GM18502 (cell line): ENCODE data around the gene CWC15.
A peak's percentile ranks its signal among the peaks of the same experiment; 100 is the strongest.
"Not testable (repeated sequence)": the region's sequence is repeated elsewhere in the genome, so short reads cannot be mapped to it uniquely, and the experiment has no call there.

Experiments
- ATAC-seq: cut with Tn5 transposase; IDR thresholded peaks from one replicate; pipeline ENCODE4 v1.9.1; 2021; ENCODE audit warnings: mild to moderate bottlenecking; ENCODE audit not compliant: unreplicated experiment, poor library complexity

Gene CWC15

DNA sequence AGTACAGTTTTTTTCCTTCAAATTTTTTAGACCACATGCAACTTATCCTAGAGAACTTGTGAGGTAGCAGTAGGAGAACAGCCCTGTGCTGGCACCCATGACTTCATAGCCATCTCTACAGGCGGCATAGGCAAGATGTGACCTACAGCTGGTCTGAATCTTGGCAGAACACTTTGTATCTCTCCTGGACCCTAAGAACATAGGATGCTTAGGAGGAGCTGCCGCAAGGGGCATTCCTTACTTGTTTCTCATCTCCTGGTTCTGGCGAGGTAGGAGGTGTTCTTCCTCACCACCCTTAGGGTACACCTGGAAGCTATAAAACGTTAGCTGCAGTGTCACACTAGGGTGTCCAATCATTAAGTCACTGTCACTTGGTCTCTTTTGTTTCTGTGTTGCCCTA, 16.4 kb downstream of the CWC15 start:
- no peak for ATAC-seq

DNA sequence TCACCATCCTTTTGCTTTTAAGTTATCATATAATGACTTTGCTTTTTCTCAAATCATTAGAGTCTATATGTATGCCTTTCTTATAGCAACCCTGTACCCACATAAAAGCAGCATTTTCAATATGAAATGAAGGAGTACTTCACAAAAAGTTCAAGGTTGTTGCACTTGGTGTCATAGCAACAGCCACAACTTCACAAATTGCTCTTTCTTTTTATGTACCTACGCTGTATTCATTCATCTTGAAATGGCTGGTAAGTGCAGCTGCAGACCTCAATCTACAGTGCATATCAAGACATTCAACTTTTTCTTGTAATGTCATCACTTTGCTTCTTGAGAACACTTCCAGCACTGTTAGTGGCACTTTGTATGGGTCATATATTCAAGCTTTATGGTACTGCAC, 18.6 kb downstream of the CWC15 start:
- no peak for ATAC-seq

DNA sequence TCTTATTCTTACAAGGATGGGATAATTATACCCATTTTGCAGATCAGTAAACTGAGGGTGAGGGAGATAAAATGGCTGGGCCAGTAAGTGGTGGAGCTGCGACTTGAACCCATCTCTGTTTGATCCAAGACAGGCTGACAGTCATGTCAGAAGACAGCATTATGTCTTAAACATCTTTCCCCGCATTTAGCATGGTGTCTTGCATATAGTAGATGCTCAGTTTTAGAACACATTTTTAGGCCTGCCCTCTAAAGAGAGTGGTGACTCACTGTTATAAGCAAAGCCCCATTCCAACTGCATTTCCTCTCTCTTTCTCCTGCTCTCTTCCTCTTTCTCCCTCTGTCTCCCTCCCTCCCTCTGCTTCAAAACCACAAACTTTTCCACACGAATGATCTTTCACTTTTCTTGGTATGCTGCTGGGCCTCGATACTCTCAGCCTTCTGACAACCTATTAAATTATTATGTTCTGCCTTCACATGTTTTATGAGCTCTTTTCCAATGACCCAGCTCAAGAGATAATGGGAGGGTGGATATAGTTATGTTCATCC, 25.2 kb downstream of the CWC15 start:
- ATAC-seq, result no peak

GRCh38 chr11:94946812-94947211, 26.5 kb downstream of the CWC15 start:
- ATAC-seq, result peak; percentile 54

GRCh38 chr11:94941131-94941530, 32.2 kb downstream of the CWC15 start:
- no peak for ATAC-seq

DNA sequence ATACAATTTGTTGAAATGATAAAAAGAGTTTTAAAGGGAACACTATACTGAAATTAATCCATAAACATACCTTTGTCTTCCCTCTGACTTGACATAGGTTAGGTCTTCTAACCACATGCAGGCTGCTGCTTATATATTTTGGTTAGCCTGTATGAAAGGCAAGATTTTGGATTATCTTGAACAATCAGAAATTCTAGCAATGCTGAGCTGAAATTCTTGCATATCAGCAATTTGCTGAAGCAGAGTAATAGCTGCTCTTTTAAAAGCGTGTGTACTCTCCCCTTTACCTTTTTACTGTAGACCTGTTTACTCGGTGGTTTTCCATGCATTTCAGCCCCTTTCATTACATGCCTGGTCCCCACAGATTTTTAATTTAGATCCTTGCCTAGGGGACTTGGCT, 34.0 kb downstream of the CWC15 start:
- no peak for ATAC-seq

- ATAC-seq, result no peak
Observed at GRCh38 chr11:94938095-94939055, 35.0 kb downstream of the CWC15 start.

GRCh38 chr11:94934846-94935245, 38.5 kb downstream of the CWC15 start:
- ATAC-seq, result no peak

- no peak for ATAC-seq
Observed at GRCh38 chr11:94934362-94934761, 39.0 kb downstream of the CWC15 start.

GRCh38 chr11:94933223-94934130, 39.9 kb downstream of the CWC15 start:
- no peak for ATAC-seq

GRCh38 chr11:94932503-94932902, 40.9 kb downstream of the CWC15 start:
- no peak for ATAC-seq

DNA sequence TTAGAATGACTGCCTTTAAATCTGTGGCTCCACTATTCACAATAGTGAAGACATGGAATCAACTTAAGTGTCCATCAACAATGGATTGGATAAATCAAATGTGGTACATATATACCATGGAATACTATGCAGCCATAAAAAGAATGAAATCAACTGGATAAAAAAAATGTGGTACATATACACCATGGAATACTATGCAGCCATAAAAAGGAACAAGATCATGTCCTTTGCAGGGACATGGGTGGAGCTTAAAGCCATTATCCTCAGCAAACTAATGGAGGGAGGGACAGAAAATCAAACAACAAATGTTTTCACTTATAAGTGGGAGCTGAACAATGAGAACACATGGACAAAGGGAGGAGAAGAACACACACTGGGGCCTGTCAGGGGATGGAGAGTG, 41.3 kb downstream of the CWC15 start:
- not testable (repeated sequence) for ATAC-seq

DNA sequence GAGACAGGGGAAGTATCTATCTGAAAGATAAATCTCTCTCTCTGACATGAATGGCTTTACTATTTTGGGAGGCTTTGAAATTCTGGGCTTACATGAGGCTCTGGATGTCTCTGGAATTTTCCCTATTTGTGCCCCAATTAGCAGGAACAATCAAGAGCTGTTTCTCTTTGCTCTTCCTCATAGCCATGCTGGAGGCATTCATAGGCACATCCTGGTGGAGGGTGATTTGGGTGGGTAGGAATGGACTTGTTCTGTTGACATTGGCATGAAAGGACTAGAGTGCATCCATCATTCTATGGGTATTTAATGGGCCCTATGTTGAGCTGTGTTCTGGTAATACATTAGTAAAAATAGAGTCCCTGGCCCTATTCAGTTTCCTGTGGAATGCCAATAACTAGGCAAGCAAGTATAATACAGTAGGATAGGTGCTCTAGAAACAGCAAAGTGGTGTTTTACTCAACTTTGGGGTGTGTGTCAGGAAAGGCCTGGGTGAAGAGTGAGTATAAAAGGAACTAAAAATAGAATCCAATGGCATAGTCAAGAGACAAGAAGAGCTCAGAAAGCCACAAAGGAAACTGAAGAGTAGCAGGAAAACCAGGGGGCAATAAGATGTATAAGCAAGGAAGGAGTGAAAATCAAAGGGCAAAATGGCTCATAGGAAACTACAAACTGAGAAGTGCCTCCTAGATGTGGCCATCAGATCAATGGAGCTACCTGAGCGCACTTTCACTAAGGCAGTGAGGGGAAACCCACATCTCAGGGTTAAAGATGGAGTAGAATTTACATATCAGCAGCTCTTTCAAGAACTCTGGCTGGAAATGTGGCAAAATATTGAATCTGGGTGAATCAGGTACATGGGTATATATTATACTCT, 45.0 kb downstream of the CWC15 start:
- ATAC-seq, result no peak

DNA sequence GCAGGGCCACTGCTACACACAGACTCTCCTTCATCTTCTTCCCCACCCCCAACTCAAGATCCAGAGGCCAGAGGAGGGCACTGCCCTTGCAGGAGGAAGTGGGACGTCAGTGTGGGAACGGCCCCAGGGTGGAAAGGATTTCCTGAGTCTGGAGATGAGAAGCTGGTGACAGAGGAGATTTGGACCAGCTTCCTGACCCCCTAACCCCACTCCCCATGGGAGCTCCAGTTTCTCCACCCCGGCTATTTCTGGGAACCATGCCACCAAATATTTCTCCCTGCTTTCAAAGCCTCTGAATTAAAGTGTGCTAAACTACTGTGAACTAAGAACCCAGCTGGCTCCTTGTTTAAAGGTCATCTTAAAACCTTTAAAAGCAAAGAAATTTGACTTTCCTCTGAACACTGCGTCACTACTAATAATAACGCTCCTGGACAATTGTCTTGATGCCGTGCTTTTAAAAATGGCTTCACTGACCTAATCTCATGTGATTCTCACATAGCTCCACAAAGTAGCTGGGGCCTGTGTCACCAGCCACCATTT, 46.6 kb downstream of the CWC15 start:
- no peak for ATAC-seq

GRCh38 chr11:94926271-94926625, 47.1 kb downstream of the CWC15 start:
- no peak for ATAC-seq

DNA sequence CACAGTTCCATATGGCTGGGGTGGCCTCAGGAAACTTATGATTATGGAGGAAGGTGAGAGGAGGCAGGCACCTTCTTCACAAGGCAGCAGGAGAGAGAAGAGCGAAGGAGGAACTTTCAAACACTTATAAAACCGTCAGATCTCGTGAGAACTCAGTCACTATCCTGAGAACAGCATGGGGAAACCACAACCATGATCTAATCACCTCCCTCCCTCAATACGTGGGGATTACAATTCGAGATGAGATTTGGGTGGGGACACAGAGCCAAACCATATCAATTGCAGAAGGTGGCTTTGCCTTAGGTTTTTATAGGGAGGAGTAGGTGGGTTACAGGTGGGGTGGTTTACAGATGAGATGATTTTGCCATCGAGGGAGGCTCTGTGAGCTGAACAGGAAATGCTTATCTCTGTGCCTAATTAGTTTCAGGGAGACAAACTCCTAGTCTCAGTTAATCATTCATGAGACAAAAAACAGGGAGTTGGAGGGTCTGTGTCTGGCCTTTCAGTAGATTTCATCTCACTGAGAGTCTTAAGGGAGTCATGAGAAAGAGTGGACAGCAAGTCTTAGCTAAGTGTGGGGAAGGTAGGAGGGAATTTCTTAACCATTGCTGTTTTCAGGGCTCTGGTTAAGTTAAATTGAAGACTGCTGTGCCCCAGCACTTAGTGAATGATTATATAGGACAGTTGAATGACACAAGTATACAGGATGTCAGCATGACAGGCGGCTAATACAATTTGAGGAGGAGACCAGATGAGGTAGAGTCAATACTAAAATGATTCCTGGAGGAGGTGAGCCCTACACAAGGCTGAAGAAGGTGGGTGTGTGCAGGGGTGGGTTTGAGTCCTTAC, 47.7 kb downstream of the CWC15 start:
- ATAC-seq, result no peak

GRCh38 chr11:94924612-94925011, 48.7 kb downstream of the CWC15 start:
- peak; percentile 43 for ATAC-seq

GRCh38 chr11:94924171-94924572, 49.2 kb downstream of the CWC15 start:
- ATAC-seq, result peak; percentile 4

DNA sequence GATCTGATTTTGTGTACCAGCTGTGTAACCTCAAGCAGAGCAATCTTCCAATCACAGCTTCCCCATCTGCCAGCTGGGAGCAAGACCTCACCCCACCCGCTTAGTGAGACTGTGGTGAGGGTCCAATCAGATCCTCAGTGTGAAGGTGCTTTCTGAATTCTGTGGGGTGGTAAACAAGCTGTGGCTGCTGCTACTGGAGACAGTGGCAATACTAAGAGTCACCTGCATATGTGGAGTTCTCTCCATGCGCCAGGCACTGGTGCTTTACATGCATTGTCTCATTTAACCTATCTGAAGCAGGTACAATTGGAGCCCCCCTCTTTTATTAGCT, 50.4 kb downstream of the CWC15 start:
- no peak for ATAC-seq
